Left cardiac atrium (tissue), 4 donors: Measurements from ENCODE around the gene CLMP. TPM values are rescaled to one million over a fixed set of nuclear protein-coding genes. Genes with fewer than 3 reads are reported as not detected.
A peak's percentile ranks its signal among the peaks of the same experiment; 100 is the strongest.

ENCODE experiments used
- ATAC-seq, 2 donors: fragments of 200-7000 bp; cut with Tn5 transposase; one replicate each; pipeline ENCODE4 v1.9.1; 2020; ENCODE audit warnings: mild to moderate bottlenecking in 2 of 2, moderate library complexity in 2 of 2
- DNase-seq: peaks from one replicate; pipeline ENCODE4 v3.0.0-alpha.2; 2020
- intact Hi-C, 2 donors: fragments of 100-400 bp; cut with DNase I; formaldehyde crosslinking; loops; one replicate each; pipeline versions ENCODE4 v1.14.1 to v1.15.1; 2022 to 2023
- total RNA-seq, 2 donors: library from RNA; stranded (reverse); fragmentation: NEBNext Ultra II Directional; extraction: Animal tissue kit (Norgen Biotek cat#: 25700); gene quantifications; one replicate each; pipeline ENCODE4 v1.2.1, GENCODE V29; 2021
- donor health status: DM: no; HTN: yes; CAD: no.
- donor health status: DM: no; HTN: yes; CAD: no; lungs with severe emphysema.
- donor health status: DM: yes; HTN: yes; CAD: no.
- donor health status: Dilated cardiomyopathy.

The CLMP gene
- total RNA-seq, 2 donors from 2014 or later = 30.6 to 38.6 TPM

DNA sequence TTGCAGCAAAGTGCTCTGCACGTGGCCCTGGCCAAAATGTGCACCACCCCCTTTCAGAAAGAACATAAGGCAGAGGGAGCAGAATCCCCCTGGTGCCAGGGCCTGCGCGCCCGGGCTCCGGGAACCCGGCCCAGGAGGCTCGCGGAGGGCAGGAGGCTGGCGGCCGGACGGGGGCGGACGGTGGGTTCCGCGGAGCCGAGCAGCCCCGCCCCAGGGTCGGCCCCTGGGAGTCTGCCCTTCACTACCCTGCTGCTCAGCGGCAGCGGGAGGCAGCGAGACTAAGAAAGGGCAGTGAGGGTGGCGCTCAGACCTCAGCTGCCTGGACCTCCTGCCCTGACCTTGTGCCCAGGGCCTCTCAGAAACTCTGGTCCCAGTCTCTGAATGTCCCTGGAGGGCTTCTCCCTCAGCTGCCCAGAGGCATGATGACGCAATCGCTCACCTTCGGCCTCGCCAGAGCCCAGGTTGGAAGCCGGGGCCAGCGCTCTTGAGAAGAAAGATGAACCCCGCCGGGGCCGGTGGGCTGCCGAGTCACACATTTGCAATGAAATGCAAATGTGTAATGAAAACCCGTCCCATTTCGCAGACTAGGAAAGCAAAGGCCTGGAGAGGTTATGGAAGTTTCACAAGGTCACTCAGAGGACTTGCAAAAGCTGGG lies 1.1 kb upstream of the CLMP start:
- no peak for DNase-seq
- intact Hi-C loops = no loop called here
- peak; percentile 7 to 9 for ATAC-seq

DNA sequence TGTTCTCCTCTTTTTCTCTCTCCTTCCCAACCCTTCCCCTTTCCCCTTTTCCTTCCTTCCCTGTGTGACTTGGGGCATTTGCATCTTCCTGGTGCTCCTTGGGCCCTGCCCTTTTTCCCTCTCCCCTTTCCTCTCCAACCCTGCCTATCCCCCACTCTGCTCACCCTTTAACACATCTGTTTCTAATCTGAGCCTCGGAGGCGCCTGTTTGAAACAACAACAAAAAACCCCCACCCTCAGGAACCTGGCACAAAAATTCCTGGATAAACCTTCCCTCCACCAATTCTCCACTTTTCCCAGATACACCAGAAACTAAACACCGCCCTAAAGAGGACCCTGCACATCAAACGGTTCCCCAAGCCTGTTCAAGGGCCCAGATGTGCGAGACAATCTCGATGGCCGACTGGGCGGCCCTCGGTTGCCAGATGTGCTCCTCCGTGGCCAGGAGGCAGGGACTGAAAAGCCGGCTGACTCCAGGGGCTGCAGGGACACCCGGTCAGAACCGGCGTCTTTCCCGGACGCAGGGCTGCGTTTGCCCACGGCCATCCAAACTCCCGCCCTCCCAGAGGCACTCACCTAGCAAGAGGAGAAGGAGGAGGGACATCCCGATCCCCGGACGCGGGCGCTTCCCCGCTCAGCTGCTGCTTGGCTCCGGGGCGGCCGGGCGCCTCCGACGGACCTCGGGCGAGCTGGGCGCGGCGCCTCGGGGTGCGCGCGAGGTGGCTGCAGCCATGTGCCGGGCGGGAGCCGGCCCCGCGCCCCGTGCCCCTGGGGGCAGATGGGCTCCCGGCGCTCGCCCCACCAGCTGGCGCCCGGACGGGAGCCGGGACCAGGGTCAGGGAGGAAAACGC lies 486 bp downstream of the CLMP start:
- no peak for DNase-seq
- intact Hi-C loops = no loop called here
- ATAC-seq = peak; percentile 32 to 63

DNA sequence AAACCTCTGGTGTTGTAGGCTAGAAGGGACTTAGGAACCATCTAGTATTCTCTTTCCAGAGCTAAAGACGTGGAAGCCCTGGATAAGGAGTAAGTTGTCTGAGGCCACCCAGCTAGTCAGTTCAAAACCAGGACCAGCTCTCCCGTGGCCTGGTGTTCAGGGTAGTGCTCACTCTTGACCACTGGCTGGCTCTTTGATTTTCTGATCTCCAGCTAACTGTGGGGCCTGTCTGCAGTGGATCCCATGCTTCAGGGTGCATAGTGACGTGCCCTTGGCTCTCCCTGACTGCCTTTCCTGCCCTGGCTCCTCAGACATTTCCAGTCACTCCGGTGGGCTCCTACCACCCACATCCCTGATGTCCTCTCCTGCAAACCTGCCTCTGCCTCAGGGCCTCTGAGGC lies 1.3 kb downstream of the CLMP start:
- intact Hi-C loops = no loop called here
- DNase-seq (no peak), ATAC-seq (no peak)

DNA sequence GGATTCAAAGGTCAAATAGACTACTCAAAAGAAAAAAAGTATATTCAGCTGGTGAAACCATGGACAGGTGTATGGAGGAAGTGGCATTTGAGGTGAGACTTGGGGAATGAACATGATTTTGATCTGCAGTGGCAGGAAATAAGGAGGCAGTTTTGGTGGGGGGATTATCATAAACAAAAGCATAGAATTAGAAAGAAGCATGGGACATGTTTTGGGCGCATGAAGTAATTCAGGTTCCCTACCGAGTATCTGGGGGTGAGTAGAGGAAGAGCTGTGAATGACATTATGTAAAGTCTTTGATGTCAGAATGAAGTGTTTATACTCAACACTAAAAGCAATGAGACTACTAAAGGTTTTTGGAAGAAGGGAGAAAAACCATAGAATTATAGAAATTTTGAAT lies 3.1 kb downstream of the CLMP start:
- ATAC-seq = no peak
- intact Hi-C loops = no loop called here
- no peak for DNase-seq

DNA sequence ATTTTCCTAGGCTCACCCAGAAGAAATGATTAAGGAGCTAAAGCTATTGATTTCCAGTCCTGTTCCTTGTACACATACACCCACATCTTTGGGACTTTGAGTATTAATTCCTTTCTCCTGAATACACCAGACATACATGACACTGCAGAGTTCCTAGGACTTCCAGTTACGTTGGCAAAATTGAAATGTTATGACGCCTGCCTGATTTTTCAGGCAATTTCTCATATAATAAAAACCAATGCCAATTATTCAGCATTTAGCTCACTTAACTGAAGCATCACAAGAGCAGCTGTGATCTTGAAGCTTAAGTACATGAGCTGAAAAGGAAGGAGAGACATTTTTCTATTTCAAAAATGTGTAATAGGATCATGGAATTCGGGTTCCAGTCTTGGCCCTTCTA lies 4.5 kb downstream of the CLMP start:
- DNase-seq = no peak
- no peak for ATAC-seq
- intact Hi-C loops = no loop called here

DNA sequence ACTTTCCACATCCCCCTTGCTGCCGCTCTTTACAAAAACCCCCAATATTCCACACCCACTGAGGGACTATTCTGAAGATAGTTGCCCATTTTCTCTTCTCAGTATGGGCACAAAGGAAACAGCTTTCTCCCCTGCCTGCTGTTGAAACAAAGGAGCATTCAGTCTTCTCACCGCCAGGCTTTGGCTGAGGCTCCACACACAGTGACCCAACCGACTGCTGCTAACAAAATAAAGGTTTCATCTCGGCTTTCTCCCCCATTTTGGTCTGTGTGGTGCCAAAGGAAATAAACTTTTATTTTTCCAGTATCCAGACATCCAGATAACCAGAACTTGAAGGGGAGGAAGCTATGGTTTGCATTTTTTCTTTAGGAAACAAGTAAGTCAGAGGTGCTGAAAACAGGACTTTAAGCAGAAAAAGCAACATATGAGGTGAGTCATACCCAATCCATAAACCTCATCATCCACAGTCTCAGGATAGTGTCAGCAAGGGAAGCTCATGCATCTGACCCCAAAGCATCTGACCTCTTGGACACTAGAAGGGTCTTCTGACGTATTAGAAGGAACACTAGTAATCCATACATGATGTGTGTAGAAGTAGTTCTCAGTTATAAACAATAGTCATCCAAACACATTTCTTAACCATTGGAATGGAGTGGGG lies 6.4 kb downstream of the CLMP start:
- ATAC-seq (peak; percentile 41 to 85), DNase-seq (no peak)
- intact Hi-C loops = no loop called here

DNA sequence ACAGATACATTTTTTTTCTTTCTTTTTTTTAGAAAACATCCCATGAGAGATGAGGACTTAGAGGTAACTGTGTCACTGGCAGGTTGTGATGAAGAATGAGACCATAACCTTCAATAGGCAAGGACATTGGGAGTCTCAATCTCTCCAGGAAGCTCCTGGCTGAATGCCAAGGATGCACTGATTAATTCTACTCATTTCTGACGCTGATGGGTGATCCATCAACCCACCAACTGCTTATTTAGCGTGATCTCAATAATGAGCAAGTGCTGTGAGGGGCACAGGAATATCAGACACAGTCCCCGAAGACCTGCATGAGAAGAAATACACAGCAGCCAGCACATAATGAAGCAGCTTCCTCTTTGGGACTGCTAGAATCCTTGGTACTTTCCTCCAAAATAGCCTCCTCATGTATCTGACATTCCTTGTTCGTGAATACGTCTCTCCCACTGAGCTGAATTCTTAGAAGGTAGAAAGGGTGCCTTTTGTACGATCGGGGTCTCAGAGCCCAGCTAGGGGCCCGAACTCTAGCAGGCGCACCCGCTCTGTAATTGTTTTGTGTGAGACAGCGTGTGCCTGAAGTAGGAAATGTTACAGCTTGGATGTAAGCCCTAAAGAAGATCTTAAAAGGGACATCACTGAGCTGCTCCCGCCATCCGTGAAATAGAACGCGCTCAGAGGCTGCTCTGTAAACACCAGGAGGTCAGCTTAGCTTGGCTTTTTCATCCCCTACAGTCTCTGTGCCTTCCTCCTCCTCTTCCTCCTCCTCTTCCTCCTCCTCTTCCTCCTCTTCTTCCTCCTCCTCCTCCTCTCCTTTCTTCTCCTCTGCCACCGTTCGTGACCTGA lies 7.2 kb downstream of the CLMP start:
- ATAC-seq = peak in 1 of 2 donors; percentile 18
- no peak for DNase-seq

DNA sequence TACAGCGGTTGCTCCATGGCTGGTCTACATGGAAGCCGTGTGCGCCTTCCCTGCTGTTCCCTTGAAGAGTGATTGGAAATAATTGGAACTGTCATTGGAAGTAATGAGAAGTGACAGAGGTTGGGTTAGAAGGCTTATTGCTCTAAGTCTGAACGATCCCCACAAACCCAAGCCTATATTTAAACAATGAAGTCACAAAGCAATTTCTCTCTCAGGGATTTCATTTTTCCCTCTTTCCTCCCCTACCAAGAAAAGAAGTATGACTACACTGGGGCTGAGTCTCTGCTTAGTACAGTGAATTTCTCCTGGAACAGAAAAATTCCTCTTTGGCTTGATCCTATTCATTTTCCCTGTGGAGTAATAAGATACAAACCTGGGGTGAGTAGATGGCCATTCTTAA lies 7.8 kb downstream of the CLMP start:
- no peak for DNase-seq
- no peak for ATAC-seq
- intact Hi-C loops = no loop called here

More for the DNA sequence above, 7.2 kb downstream of the CLMP start:
- intact Hi-C loops = no loop called here

DNA sequence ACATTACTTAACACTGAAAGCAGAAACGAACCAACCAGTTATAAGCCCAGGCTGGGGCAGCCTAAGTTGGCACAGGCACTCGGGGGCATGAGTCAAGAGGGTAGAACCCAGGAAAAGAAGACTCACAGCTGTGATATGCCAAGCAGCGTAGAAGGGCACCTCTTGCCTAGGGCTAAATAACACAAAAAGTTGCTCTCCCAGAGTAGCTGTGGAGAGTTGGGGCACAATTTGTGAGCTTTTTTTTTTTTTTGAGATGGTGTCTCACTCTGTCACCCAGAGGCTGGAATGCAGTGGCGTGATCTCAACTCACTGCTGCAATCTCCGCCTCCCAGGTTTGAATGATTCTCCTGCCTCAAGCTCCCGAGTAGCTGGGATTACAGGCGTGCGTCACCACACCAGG lies 8.8 kb downstream of the CLMP start:
- intact Hi-C loops = no loop called here
- DNase-seq (no peak), ATAC-seq (no peak)

DNA sequence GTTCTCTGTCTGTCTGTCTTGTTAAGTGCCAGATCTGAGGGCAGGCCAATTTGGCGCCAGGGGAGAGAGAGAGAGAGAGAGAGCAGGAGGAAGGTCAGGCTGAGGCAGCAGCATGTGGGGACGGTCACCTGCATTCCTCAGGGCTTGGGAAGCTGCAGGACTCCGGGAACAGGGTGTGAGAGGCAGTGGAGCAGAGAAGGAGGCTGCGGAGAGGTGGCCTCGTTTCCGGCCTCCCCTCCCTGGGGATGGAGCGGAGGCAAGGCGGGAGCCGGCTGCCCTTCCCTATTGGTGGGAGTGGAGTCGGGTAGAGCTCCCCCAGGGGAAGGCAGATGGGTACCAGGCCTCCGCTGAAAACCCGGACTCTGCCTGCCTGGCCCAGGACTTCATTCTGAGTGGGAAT lies 9.7 kb downstream of the CLMP start:
- ATAC-seq (no peak), DNase-seq (no peak)
- intact Hi-C loops = no loop called here

DNA sequence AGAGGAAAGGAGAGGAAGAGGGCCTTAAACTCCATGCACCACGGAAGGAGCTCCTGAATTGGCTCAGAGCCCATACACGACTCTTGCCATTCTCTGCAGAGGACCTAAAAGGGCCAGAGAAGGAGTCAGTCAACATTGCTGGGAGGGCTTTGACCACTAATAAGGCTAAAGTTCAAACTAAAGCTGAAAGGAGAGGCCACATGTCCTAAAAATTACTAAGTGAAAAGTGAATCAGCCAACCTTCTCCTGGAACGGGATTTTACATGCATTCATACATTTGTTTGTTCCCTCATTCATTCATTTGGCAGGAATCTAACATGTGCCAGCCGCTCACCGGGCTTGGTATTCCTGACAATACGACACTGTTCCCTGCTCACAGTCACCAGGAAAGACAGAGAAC lies 10.5 kb downstream of the CLMP start:
- no peak for DNase-seq
- intact Hi-C loops = no loop called here
- ATAC-seq = no peak

DNA sequence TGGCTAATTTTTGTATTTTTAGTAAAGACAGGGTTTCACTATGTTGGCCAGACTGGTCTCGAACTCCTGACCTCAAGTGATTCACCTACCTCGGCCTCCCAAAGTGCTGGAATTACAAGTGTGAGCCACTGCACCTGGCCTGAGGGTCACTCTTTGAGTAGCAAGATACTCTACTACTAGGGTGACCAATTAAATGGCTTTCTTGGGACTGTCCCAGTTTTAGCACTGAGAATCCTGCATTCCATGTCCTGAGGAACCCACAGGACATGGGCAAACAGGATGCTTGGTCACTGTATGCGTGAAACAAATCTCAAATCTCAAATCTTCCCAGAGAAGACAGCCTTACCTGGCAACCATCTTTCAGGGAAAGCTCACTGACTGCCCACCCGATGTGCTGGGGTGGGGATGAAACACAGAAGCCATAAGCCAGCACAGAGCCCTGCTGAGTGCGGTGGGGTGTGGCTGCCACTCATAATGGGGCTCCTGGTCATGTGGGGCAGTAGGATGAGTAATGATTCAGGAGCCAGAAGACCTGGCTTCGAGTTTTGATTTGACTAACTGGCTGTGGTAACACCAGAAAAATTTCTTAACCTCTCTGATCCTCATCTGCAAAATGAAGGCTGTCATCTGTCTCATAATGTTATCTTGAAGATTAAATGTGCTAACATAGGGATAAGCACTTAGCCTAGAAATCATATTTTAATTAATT lies 11.5 kb downstream of the CLMP start:
- no peak for ATAC-seq
- intact Hi-C loops = no loop called here
- no peak for DNase-seq

DNA sequence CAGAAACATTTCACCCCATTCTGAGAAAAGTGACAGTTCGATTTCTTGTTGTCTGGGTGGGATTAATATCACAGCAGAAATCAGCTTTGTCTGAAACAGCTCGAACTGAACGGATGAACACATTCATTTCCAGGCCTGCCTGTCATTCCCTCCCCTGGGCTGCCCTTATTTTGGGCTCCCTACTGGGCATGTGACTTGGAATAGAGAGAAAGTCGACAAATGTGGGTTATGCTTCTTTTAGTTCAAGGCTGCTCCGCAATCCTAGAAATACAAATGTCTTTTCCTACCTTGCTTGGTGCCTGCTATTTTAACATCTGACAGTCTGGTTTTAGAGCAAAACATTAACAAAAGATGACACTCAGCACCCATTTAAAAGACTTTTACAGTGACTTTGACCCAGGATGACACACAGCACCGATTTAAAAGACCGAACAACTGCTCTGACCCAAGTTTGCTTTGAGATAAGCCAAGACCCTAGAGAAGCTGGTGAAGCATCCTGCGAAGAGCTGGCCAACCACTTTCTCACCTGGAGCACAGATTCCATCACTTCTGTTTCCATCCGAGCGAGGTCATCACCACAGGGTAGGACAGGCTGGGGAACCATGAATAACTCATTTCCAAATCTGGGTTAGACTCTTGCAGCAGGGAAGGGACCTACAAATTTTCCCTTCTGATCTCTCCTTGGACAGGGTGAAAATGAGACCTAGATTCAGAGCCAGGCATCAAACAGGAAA lies 13.1 kb downstream of the CLMP start:
- ATAC-seq = no peak
- DNase-seq = no peak
- intact Hi-C loops = no loop called here

DNA sequence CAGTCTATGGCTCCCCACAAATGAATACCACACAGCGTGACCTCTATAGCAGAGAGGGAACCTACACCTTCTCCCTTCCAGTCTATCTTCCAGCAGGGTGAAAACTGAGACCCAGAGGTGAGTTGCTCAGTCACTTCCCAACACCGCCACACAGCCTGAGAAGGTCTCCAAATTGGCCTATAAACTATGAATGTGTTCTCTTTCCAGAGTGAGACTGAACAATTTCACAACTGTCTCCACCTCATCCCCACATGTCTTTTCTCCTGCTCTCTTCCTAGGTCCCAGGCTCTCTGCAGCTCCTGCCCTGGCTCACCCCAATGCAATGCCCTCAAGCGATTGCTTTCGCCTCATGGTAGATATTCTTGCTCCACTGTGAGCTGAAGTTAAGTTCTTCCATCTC lies 14.0 kb downstream of the CLMP start:
- intact Hi-C loops = no loop called here
- DNase-seq = no peak
- ATAC-seq = no peak

DNA sequence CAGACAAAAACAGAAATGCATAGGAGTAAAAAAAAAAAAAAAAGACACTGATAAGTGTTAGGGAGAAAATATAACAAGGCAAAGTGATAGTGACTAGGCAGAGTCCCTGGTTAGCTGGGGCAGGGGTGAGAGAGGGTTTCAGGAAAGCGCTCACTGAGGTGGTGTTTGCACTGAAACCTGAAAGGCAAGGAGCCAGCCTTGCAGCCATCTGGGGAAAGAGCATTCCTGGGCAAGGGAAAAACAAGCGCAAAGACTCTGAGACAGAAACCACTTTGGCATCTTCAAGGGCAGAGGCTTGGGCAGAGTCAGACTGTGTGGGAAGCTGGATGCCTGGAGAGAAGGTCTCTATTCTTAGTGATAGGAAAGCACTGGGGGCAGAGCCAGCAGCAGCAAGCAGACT lies 14.5 kb downstream of the CLMP start:
- ATAC-seq (no peak), DNase-seq (no peak)
- intact Hi-C loops = no loop called here

DNA sequence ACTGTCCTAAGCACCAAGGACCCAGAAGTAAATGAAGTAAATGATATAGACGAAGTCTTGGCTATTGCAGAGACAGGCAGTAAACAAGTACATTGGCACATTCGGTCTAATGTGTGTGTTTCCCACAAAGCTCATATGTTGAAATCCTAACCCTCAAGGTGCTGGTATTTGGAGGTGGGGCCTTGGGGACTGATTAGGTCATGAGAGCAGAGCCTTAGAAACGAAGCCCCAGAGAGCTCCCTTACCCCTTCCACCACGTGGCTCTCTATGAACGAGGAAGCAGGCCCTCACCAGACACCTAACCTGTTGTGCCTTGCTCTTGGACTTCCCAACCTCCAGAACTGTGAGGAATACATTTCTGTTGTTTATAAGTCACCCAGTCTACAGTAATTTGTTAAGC lies 14.9 kb downstream of the CLMP start:
- intact Hi-C loops = no loop called here
- DNase-seq (no peak), ATAC-seq (no peak)

DNA sequence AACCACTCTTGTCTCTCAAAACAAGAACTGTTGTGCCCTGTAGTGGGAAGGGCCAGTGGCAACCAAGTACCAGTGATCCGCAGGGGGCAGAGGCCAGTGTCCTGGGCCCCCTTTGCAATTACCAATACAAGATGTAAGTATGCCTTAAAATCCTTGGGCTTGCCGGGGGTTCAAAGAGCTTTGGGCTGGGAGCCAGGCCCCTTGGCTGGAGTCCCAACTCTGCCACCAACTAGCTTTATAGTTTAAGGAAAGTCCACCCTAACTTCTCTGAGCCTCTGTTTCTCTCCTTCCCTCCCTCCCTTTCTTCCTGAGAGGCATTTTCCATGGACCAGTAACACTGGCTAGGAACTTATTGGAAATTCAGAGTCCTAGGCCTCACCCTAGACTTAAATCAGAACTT lies 15.5 kb downstream of the CLMP start:
- intact Hi-C loops = no loop called here
- ATAC-seq = no peak

DNA sequence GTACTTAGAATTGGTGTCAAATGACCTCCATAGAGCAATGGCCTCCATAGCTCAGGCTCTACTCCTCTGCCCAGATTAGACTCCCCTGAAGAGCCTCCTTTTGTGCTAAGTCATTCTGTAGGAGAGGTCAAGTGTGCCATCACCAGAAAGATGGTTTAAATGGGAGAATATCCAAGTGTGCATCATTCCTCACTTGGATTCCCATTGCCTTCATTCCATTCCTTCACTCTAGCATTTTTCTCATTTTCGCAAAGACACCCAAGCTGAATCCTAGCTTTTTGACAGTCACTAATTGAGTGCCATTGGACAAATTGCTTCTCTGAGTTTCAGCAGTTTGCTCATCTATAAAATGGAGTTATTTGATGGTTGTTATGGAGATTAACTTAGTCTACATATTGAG lies 16.9 kb downstream of the CLMP start:
- intact Hi-C loops = no loop called here
- ATAC-seq (no peak), DNase-seq (no peak)

More for the DNA sequence above, 15.5 kb downstream of the CLMP start:
- DNase-seq = no peak
